Raji (cell line): ENCODE measurements around the gene PDE4D.

Experiments
- POLR2A ChIP-seq: IDR thresholded peaks from 2 replicates; pipeline ENCODE4 v1.6.1; 2011; ENCODE audit warnings: low read depth, low read length, control low read depth; ENCODE audit not compliant: insufficient read depth

Gene PDE4D

GRCh38 chr5:59661954-59662615 lies 231.4 kb downstream of the PDE4D start:
- no peak for TF ChIP-seq POLR2A

GRCh38 chr5:59661311-59661710 lies 232.2 kb downstream of the PDE4D start:
- no peak for TF ChIP-seq POLR2A

GRCh38 chr5:59660737-59661136 lies 232.8 kb downstream of the PDE4D start:
- no peak for TF ChIP-seq POLR2A

GRCh38 chr5:59656351-59657254 lies 236.9 kb downstream of the PDE4D start:
- no peak for TF ChIP-seq POLR2A

GRCh38 chr5:59655693-59656309 lies 237.7 kb downstream of the PDE4D start:
- TF ChIP-seq POLR2A = no peak

- no peak for TF ChIP-seq POLR2A
Measured at GRCh38 chr5:59654691-59655090, 238.8 kb downstream of the PDE4D start.

GRCh38 chr5:59652449-59652848 lies 241.1 kb downstream of the PDE4D start:
- no peak for TF ChIP-seq POLR2A

- no peak for TF ChIP-seq POLR2A
Measured at GRCh38 chr5:59648949-59649921, 244.3 kb downstream of the PDE4D start.

GRCh38 chr5:59648038-59648831 lies 245.3 kb downstream of the PDE4D start:
- no peak for TF ChIP-seq POLR2A

- TF ChIP-seq POLR2A = no peak
Measured at GRCh38 chr5:59645380-59645779, 248.1 kb downstream of the PDE4D start.

GRCh38 chr5:59640411-59640810 lies 253.1 kb downstream of the PDE4D start:
- no peak for TF ChIP-seq POLR2A

- no peak for TF ChIP-seq POLR2A
Measured at GRCh38 chr5:59637884-59638580, 255.5 kb downstream of the PDE4D start.

GRCh38 chr5:59629561-59629960 lies 264.0 kb downstream of the PDE4D start:
- TF ChIP-seq POLR2A = no peak

GRCh38 chr5:59628062-59628828 lies 265.3 kb downstream of the PDE4D start:
- no peak for TF ChIP-seq POLR2A
